22Rv1 (cell line): ENCODE results near the gene TMEM132D.

ENCODE experiments used
- CTCF ChIP-seq: fragments of 450-650 bp; IDR thresholded peaks from 2 replicates; pipeline ENCODE4 v1.5.1; 2017; ENCODE audit warnings: mild to moderate bottlenecking
- ZFX ChIP-seq: fragments of 450-650 bp; IDR thresholded peaks from 2 replicates; pipeline ENCODE4 v1.6.1; 2017; ENCODE audit warnings: antibody characterized with exemption, borderline replicate concordance

- no peak for TF ChIP-seq CTCF
- TF ChIP-seq ZFX, result no peak
These were observed 332.9 kb downstream of the TMEM132D start for GRCh38 chr12:129570796-129571400.
